ENCODE measurements around the gene SPDL1.

DNA sequence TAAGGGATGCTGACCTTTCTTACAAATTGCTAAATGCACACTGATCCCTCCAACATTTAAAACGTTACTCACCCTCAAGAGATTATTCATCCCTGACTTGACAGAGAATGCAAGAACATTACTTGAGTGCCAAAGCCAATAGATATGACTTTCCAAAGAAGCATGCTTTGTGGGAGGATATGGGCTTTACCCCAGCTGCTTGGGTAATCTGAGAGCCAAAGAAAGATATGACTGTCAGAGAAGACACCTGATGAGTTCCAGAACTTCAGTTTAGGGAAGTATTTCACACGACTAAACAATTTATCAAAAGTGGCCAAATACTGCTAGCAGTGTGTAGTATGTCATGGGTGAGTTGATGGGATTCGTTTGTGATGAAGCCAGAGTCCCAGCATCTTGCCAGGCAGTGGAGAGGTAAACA, 7.4 kb upstream of the SPDL1 start:
- TF ChIP-seq POLR2A (IDR thresholded peaks at IDR 0.05): no peak
- TF ChIP-seq, protein P1, sequence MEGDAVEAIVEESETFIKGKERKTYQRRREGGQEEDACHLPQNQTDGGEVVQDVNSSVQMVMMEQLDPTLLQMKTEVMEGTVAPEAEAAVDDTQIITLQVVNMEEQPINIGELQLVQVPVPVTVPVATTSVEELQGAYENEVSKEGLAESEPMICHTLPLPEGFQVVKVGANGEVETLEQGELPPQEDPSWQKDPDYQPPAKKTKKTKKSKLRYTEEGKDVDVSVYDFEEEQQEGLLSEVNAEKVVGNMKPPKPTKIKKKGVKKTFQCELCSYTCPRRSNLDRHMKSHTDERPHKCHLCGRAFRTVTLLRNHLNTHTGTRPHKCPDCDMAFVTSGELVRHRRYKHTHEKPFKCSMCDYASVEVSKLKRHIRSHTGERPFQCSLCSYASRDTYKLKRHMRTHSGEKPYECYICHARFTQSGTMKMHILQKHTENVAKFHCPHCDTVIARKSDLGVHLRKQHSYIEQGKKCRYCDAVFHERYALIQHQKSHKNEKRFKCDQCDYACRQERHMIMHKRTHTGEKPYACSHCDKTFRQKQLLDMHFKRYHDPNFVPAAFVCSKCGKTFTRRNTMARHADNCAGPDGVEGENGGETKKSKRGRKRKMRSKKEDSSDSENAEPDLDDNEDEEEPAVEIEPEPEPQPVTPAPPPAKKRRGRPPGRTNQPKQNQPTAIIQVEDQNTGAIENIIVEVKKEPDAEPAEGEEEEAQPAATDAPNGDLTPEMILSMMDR (IDR thresholded peaks at IDR 0.05): no peak

Data from Peyer's patch (tissue), 4 donors.